Activated T-helper 1 cell treated with anti-CD3 and anti-CD28 coated beads, Interleukin-12 subunit alpha, Interleukin-12 subunit beta, Interleukin-2, Interleukin-4 antibody, amounts not matched to agents 30 ng/mL and 10 ng/mL and 1 ng/mL, durations not matched to agents 14 hours and 24 hours and 36 hours (primary cell): Measurements from ENCODE around the gene SNRPD2. TPM values are rescaled to one million over a fixed set of nuclear protein-coding genes. Genes with fewer than 3 reads are reported as not detected.
A peak's percentile ranks its signal among the peaks of the same experiment; 100 is the strongest.

Source experiments
- DNase-seq: peaks from one replicate; pipeline ENCODE4 v3.0.0; 2021; ENCODE audit warnings: low spot score
- H3K27ac Mint-ChIP-seq: one replicate; pipeline ENCODE4 v1.8.0; 2021; ENCODE audit warnings: mild to moderate bottlenecking, mixed read lengths
- H3K27me3 Mint-ChIP-seq: one replicate; pipeline ENCODE4 v1.8.0; 2022; ENCODE audit warnings: mild to moderate bottlenecking, moderate library complexity, mixed read lengths; ENCODE audit not compliant: insufficient read depth
- H3K36me3 Mint-ChIP-seq: one replicate; pipeline ENCODE4 v1.8.0; 2021; ENCODE audit warnings: low read depth, mixed read lengths
- H3K4me1 Mint-ChIP-seq: one replicate; pipeline ENCODE4 v1.8.0; 2021; ENCODE audit warnings: low read depth, mixed read lengths
- H3K4me3 Mint-ChIP-seq: one replicate; pipeline ENCODE4 v1.8.0; 2021; ENCODE audit warnings: mild to moderate bottlenecking, moderate library complexity, mixed read lengths
- H3K9me3 Mint-ChIP-seq: one replicate; pipeline ENCODE4 v1.8.0; 2021; ENCODE audit warnings: mixed read lengths
- intact Hi-C: fragments of 100-400 bp; cut with micrococcal nuclease; formaldehyde crosslinking; loops from one replicate; pipeline ENCODE4 v1.15.1; 2024
- total RNA-seq: library from RNA; stranded (reverse); gene quantifications from 2 replicates; pipeline ENCODE4 v1.2.3, GENCODE V29; 2022

The SNRPD2 gene
- total RNA-seq, 1 donor from 2014 or later: 760 TPM

GRCh38 chr19:45643024-45643926 is 48.5 kb downstream of the SNRPD2 start:
- intact Hi-C loops: loop anchor here (1.0 to 2.0 kb wide), 9 partner anchors 24 to 220 kb away; partner anchors contain the start of genes OPA3, RTN2, SYMPK and VASP
- H3K36me3 Mint-ChIP-seq: peaks cover 15% of the 10 kb centered on the region
- DNase-seq: peak; percentile 86
- peak overlapping the region; percentile 98 for H3K27ac Mint-ChIP-seq
- no peaks in the 10 kb centered on the region for H3K27me3 Mint-ChIP-seq
- no peaks in the 10 kb centered on the region for H3K9me3 Mint-ChIP-seq
- peaks cover 37% of the 10 kb centered on the region for H3K4me1 Mint-ChIP-seq
- H3K4me3 Mint-ChIP-seq: peak overlapping the region; percentile 78

GRCh38 chr19:45641274-45642105 is 50.3 kb downstream of the SNRPD2 start:
- H3K36me3 Mint-ChIP-seq: peaks cover 15% of the 10 kb centered on the region

GRCh38 chr19:45640849-45641273 is 50.9 kb downstream of the SNRPD2 start:
- no peaks in the 10 kb centered on the region for H3K9me3 Mint-ChIP-seq
- intact Hi-C loops: loop anchor here (1.0 kb wide), 2 partner anchors 9 to 218 kb away; partner anchors contain the start of gene ERCC1
- H3K27ac Mint-ChIP-seq: peak overlapping the region; percentile 98
- peaks cover 18% of the 10 kb centered on the region for H3K36me3 Mint-ChIP-seq
- no peaks in the 10 kb centered on the region for H3K27me3 Mint-ChIP-seq
- H3K4me3 Mint-ChIP-seq: peak overlapping the region; percentile 87
- peaks cover 32% of the 10 kb centered on the region for H3K4me1 Mint-ChIP-seq
- DNase-seq: peak; percentile 16

More at GRCh38 chr19:45641274-45642105, 50.3 kb downstream of the SNRPD2 start:
- peak overlapping the region; percentile 87 for H3K4me3 Mint-ChIP-seq
- H3K27me3 Mint-ChIP-seq: no peaks in the 10 kb centered on the region
- peaks cover 38% of the 10 kb centered on the region for H3K4me1 Mint-ChIP-seq
- DNase-seq: peak; percentile 66
- no peaks in the 10 kb centered on the region for H3K9me3 Mint-ChIP-seq
- intact Hi-C loops: loop anchor here (1.0 to 2.0 kb wide), 6 partner anchors 9 to 549 kb away; partner anchors contain the start of genes BLOC1S3, ERCC1, SYMPK and TRAPPC6A
- peak overlapping the region; percentile 98 for H3K27ac Mint-ChIP-seq

GRCh38 chr19:45638930-45639729 is 52.6 kb downstream of the SNRPD2 start, which contains the start of gene EML2:
TSS of gene EML2 (minus strand) at chr19:45639397. CDS start at chr19:45639376, 21 bp downstream.
- Mint-ChIP-seq H3K9me3 (no peaks in the 10 kb centered on the region), H3K27me3 (no peaks in the 10 kb centered on the region), H3K4me3 (peak within 1 kb of the TSS; percentile 96), H3K36me3 (peaks cover 18% of the 10 kb centered on the region), H3K27ac (peak within 1 kb of the TSS; percentile 93), H3K4me1 (peaks cover 32% of the 10 kb centered on the region)
- intact Hi-C loops: no loop called here
- DNase-seq: peak; percentile 62

GRCh38 chr19:45637890-45638667 is 53.7 kb downstream of the SNRPD2 start:
- Mint-ChIP-seq H3K36me3 (peaks cover 18% of the 10 kb centered on the region), H3K4me3 (peak overlapping the region; percentile 96), H3K27me3 (no peaks in the 10 kb centered on the region), H3K4me1 (peaks cover 28% of the 10 kb centered on the region), H3K9me3 (no peaks in the 10 kb centered on the region), H3K27ac (no peak overlapping the region)
- intact Hi-C loops: no loop called here
- no peak for DNase-seq

Other genes starting within 250 kb of the SNRPD2 start
- 16.8 and 17.2 TPM in 2 replicates for gene FOSB, start 224.0 kb downstream of the SNRPD2 start, total RNA-seq
- 3.0 and 4.1 TPM in 2 replicates for gene RTN2, start 194.9 kb downstream of the SNRPD2 start, total RNA-seq
- 1.0 and 1.3 TPM in 2 replicates for gene PPM1N, start 193.5 kb downstream of the SNRPD2 start, total RNA-seq
- 234 and 235 TPM in 2 replicates for gene VASP, start 184.5 kb downstream of the SNRPD2 start, total RNA-seq
- 12.1 and 16.2 TPM in 2 replicates for gene OPA3, start 107.2 kb downstream of the SNRPD2 start, total RNA-seq
- not detected in 2 replicates for gene GPR4, start 89.7 kb downstream of the SNRPD2 start, total RNA-seq
- 148 and 152 TPM in 2 replicates for gene EML2, start 52.6 kb downstream of the SNRPD2 start, total RNA-seq
- gene GIPR, start 23.7 kb downstream of the SNRPD2 start, total RNA-seq: 4.3 and 6.1 TPM in 2 replicates
- gene QPCTL, start 713 bp upstream of the SNRPD2 start, total RNA-seq: 13.7 and 18.0 TPM in 2 replicates
- 35.1 and 35.4 TPM in 2 replicates for gene FBXO46, start 38.9 kb upstream of the SNRPD2 start, total RNA-seq
- not detected in 2 replicates for gene MEIOSIN, start 41.5 kb upstream of the SNRPD2 start, total RNA-seq
- gene SIX5, start 77.3 kb upstream of the SNRPD2 start, total RNA-seq: 3.7 and 5.6 TPM in 2 replicates
- gene DMPK, start 90.5 kb upstream of the SNRPD2 start, total RNA-seq: 22.8 and 23.9 TPM in 2 replicates
- gene DMWD, start 100.9 kb upstream of the SNRPD2 start, total RNA-seq: 50.0 and 55.8 TPM in 2 replicates
- 0.29 and 0.59 TPM in 2 replicates for gene RSPH6A, start 123.4 kb upstream of the SNRPD2 start, total RNA-seq
- 118 and 120 TPM in 2 replicates for gene SYMPK, start 171.2 kb upstream of the SNRPD2 start, total RNA-seq
- gene FOXA3, start 172.4 kb upstream of the SNRPD2 start, total RNA-seq: 0.27 and 0.34 TPM in 2 replicates
- gene IRF2BP1, start 194.2 kb upstream of the SNRPD2 start, total RNA-seq: 20.9 and 21.5 TPM in 2 replicates
- gene MYPOP, start 210.7 kb upstream of the SNRPD2 start, total RNA-seq: 6.9 and 7.2 TPM in 2 replicates
- not detected in 2 replicates for gene NANOS2, start 222.8 kb upstream of the SNRPD2 start, total RNA-seq